ENCODE results near the gene ASXL2.
A peak's percentile ranks its signal among the peaks of the same experiment; 100 is the strongest.

- TF ChIP-seq, protein P1, sequence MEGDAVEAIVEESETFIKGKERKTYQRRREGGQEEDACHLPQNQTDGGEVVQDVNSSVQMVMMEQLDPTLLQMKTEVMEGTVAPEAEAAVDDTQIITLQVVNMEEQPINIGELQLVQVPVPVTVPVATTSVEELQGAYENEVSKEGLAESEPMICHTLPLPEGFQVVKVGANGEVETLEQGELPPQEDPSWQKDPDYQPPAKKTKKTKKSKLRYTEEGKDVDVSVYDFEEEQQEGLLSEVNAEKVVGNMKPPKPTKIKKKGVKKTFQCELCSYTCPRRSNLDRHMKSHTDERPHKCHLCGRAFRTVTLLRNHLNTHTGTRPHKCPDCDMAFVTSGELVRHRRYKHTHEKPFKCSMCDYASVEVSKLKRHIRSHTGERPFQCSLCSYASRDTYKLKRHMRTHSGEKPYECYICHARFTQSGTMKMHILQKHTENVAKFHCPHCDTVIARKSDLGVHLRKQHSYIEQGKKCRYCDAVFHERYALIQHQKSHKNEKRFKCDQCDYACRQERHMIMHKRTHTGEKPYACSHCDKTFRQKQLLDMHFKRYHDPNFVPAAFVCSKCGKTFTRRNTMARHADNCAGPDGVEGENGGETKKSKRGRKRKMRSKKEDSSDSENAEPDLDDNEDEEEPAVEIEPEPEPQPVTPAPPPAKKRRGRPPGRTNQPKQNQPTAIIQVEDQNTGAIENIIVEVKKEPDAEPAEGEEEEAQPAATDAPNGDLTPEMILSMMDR (IDR thresholded peaks at IDR 0.05; ENCODE audit: low read depth, low read length), result peak; percentile 34
- no peak for TF ChIP-seq EZH2phosphoT487 (IDR thresholded peaks at IDR 0.05; ENCODE audit: low read depth)
Measured at GRCh38 chr2:25714740-25715139, 163.5 kb downstream of the ASXL2 start.
